ENCODE data around the gene RSBN1.

RSBN1 gene

GRCh38 chr1:113782406-113782805, 29.9 kb downstream of the RSBN1 start:
- Histone ChIP-seq H3K4me1 (ENCODE audit: control insufficient read depth, insufficient read depth, low read length) (peaks cover 2% of the 10 kb centered on the region), H3K27ac (ENCODE audit: extremely low read depth, low read depth, low read length) (no peak overlapping the region), H3K9me3 (ENCODE audit: control insufficient read depth, insufficient read depth, low read depth, low read length) (no peaks in the 10 kb centered on the region), H3K36me3 (ENCODE audit: control insufficient read depth in 2 of 2, insufficient read depth in 1 of 2, low read length in 2 of 2) (peaks cover 0 to 3% of the 10 kb centered on the region in 2 experiments; a peak in 1 of 3 replicates), H3K4me3 (ENCODE audit: low read depth, low read length) (no peak overlapping the region)
- no peak for TF ChIP-seq ZNF670 (tag by site-specific recombination; IDR thresholded peaks at IDR 0.05; ENCODE audit: low read depth)
- TF ChIP-seq PRDM6 (tag by site-specific recombination; IDR thresholded peaks at IDR 0.05) = peak; percentile 33; the same call in 1 of the 2 replicates
- TF ChIP-seq ZNF747 (tag by site-specific recombination; IDR thresholded peaks at IDR 0.05) = no peak
- no peak for TF ChIP-seq GLI2 (tag by site-specific recombination; IDR thresholded peaks at IDR 0.05; ENCODE audit: borderline replicate concordance, low read depth)
- TF ChIP-seq SCRT2 (tag by site-specific recombination; IDR thresholded peaks at IDR 0.05) = no peak
- TF ChIP-seq PBX3 (CRISPR knock-in tag; IDR thresholded peaks at IDR 0.05) = no peak
- TF ChIP-seq ZNF366 (tag by site-specific recombination; conservative IDR thresholded peaks at IDR 0.05) = 0 out of 2 replicates have a peak, but pooled peaks have one; percentile 15
- TF ChIP-seq ZNF585B (tag by site-specific recombination; IDR thresholded peaks at IDR 0.05) = no peak
- ChIA-PET CTCF (no interaction called here), POLR2A (no interaction called here)

- Histone ChIP-seq H3K4me3 (ENCODE audit: low read depth, low read length) (no peak overlapping the region), H3K9me3 (ENCODE audit: control insufficient read depth, insufficient read depth, low read depth, low read length) (no peaks in the 10 kb centered on the region), H3K4me1 (ENCODE audit: control insufficient read depth, insufficient read depth, low read length) (peaks cover 2% of the 10 kb centered on the region), H3K27ac (ENCODE audit: extremely low read depth, low read depth, low read length) (no peak overlapping the region), H3K36me3 (ENCODE audit: control insufficient read depth in 2 of 2, insufficient read depth in 1 of 2, low read length in 2 of 2) (peaks cover 5 to 18% of the 10 kb centered on the region in 2 experiments; a peak in 2 of 3 replicates)
- TF ChIP-seq ZNF18 (tag by site-specific recombination; IDR thresholded peaks at IDR 0.05) = peak; percentile 69
- no peak for TF ChIP-seq ZNF488 (tag by site-specific recombination; IDR thresholded peaks at IDR 0.05)
- ChIA-PET CTCF (no interaction called here), POLR2A (no interaction called here)
Measured at GRCh38 chr1:113780374-113781146, 31.7 kb downstream of the RSBN1 start.

GRCh38 chr1:113779542-113779941, 32.7 kb downstream of the RSBN1 start:
- no peak overlapping the region for H3K27ac ChIP-seq (ENCODE audit: extremely low read depth, low read depth, low read length)
- POLR2A ChIA-PET = interaction anchor here (0.6 kb wide), 1 partner anchor 104 kb away, joined by 3 read pairs; no protein-coding TSS in a partner anchor
- no peak overlapping the region for H3K4me3 ChIP-seq (ENCODE audit: low read depth, low read length)
- H3K9me3 ChIP-seq (ENCODE audit: control insufficient read depth, insufficient read depth, low read depth, low read length) = no peaks in the 10 kb centered on the region
- peaks cover 5 to 20% of the 10 kb centered on the region in 2 experiments; a peak in 2 of 3 replicates for H3K36me3 ChIP-seq (ENCODE audit: control insufficient read depth in 2 of 2, insufficient read depth in 1 of 2, low read length in 2 of 2)
- peaks cover 2% of the 10 kb centered on the region for H3K4me1 ChIP-seq (ENCODE audit: control insufficient read depth, insufficient read depth, low read length)
- CTCF ChIA-PET = no interaction called here
- TF ChIP-seq ZNF175 (tag by site-specific recombination; IDR thresholded peaks at IDR 0.05) (no peak), ZNF48 (tag by site-specific recombination; IDR thresholded peaks at IDR 0.05) (no peak), ZNF600 (tag by site-specific recombination; IDR thresholded peaks at IDR 0.05) (no peak), ZNF354C (tag by site-specific recombination; IDR thresholded peaks at IDR 0.05; ENCODE audit: borderline replicate concordance, low read depth) (no peak), ZNF518A (tag by site-specific recombination; conservative IDR thresholded peaks at IDR 0.05; ENCODE audit: low read depth) (no peak), ZBTB21 (tag by site-specific recombination; IDR thresholded peaks at IDR 0.05) (no peak), REPIN1 (tag by site-specific recombination; IDR thresholded peaks at IDR 0.05; ENCODE audit: low read depth) (no peak)

Data from HEK293 (cell line).